Measurements from ENCODE around the gene DNM1. TPM values are rescaled to one million over a fixed set of nuclear protein-coding genes. Genes with fewer than 3 reads are reported as not detected.

Gene DNM1
- total and polyA plus RNA-seq, 2 experiments from 2014 or later: 36.0 to 42.0 TPM

DNA sequence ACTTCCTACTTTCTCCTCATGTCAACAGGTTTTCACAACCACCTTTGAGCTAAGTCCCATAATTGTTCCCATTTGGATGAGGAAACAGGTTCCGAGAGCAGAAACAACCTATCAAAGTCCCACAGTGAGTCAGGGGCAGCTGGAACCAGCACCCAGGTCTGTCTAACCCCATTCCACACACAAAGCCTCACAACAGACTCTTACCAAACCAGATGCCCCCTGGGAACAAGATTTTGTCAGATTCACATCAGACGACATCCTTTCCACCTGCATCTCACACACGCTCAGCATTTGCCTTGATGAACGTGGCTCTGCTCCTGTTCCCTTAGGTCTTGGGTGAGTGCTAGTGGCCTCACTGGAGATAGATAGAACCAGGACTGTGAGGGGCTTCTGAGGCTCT lies 89.9 kb downstream of the DNM1 start (continued):
- TF ChIP-seq, protein P1, sequence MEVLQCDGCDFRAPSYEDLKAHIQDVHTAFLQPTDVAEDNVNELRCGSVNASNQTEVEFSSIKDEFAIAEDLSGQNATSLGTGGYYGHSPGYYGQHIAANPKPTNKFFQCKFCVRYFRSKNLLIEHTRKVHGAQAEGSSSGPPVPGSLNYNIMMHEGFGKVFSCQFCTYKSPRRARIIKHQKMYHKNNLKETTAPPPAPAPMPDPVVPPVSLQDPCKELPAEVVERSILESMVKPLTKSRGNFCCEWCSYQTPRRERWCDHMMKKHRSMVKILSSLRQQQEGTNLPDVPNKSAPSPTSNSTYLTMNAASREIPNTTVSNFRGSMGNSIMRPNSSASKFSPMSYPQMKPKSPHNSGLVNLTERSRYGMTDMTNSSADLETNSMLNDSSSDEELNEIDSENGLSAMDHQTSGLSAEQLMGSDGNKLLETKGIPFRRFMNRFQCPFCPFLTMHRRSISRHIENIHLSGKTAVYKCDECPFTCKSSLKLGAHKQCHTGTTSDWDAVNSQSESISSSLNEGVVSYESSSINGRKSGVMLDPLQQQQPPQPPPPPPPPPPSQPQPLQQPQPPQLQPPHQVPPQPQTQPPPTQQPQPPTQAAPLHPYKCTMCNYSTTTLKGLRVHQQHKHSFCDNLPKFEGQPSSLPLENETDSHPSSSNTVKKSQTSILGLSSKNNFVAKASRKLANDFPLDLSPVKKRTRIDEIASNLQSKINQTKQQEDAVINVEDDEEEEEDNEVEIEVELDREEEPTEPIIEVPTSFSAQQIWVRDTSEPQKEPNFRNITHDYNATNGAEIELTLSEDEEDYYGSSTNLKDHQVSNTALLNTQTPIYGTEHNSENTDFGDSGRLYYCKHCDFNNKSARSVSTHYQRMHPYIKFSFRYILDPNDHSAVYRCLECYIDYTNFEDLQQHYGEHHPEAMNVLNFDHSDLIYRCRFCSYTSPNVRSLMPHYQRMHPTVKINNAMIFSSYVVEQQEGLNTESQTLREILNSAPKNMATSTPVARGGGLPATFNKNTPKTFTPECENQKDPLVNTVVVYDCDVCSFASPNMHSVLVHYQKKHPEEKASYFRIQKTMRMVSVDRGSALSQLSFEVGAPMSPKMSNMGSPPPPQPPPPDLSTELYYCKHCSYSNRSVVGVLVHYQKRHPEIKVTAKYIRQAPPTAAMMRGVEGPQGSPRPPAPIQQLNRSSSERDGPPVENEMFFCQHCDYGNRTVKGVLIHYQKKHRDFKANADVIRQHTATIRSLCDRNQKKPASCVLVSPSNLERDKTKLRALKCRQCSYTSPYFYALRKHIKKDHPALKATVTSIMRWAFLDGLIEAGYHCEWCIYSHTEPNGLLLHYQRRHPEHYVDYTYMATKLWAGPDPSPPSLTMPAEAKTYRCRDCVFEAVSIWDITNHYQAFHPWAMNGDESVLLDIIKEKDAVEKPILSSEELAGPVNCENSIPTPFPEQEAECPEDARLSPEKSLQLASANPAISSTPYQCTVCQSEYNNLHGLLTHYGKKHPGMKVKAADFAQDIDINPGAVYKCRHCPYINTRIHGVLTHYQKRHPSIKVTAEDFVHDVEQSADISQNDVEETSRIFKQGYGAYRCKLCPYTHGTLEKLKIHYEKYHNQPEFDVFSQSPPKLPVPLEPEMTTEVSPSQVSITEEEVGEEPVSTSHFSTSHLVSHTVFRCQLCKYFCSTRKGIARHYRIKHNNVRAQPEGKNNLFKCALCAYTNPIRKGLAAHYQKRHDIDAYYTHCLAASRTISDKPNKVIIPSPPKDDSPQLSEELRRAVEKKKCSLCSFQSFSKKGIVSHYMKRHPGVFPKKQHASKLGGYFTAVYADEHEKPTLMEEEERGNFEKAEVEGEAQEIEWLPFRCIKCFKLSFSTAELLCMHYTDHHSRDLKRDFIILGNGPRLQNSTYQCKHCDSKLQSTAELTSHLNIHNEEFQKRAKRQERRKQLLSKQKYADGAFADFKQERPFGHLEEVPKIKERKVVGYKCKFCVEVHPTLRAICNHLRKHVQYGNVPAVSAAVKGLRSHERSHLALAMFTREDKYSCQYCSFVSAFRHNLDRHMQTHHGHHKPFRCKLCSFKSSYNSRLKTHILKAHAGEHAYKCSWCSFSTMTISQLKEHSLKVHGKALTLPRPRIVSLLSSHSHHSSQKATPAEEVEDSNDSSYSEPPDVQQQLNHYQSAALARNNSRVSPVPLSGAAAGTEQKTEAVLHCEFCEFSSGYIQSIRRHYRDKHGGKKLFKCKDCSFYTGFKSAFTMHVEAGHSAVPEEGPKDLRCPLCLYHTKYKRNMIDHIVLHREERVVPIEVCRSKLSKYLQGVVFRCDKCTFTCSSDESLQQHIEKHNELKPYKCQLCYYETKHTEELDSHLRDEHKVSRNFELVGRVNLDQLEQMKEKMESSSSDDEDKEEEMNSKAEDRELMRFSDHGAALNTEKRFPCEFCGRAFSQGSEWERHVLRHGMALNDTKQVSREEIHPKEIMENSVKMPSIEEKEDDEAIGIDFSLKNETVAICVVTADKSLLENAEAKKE (CRISPR knock-in tag; IDR thresholded peaks at IDR 0.05): no peak
- no peak for TF ChIP-seq EZH2phosphoT487 (IDR thresholded peaks at IDR 0.05; ENCODE audit: unreplicated experiment)
- TF ChIP-seq, protein P2, sequence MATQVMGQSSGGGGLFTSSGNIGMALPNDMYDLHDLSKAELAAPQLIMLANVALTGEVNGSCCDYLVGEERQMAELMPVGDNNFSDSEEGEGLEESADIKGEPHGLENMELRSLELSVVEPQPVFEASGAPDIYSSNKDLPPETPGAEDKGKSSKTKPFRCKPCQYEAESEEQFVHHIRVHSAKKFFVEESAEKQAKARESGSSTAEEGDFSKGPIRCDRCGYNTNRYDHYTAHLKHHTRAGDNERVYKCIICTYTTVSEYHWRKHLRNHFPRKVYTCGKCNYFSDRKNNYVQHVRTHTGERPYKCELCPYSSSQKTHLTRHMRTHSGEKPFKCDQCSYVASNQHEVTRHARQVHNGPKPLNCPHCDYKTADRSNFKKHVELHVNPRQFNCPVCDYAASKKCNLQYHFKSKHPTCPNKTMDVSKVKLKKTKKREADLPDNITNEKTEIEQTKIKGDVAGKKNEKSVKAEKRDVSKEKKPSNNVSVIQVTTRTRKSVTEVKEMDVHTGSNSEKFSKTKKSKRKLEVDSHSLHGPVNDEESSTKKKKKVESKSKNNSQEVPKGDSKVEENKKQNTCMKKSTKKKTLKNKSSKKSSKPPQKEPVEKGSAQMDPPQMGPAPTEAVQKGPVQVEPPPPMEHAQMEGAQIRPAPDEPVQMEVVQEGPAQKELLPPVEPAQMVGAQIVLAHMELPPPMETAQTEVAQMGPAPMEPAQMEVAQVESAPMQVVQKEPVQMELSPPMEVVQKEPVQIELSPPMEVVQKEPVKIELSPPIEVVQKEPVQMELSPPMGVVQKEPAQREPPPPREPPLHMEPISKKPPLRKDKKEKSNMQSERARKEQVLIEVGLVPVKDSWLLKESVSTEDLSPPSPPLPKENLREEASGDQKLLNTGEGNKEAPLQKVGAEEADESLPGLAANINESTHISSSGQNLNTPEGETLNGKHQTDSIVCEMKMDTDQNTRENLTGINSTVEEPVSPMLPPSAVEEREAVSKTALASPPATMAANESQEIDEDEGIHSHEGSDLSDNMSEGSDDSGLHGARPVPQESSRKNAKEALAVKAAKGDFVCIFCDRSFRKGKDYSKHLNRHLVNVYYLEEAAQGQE (IDR thresholded peaks at IDR 0.05; ENCODE audit: unreplicated experiment): no peak
- no peak for TF ChIP-seq STAT1 (IDR thresholded peaks at IDR 0.05; ENCODE audit: unreplicated experiment)
- no peak for TF ChIP-seq NANOG (IDR thresholded peaks at IDR 0.05; ENCODE audit: borderline replicate concordance)

DNA sequence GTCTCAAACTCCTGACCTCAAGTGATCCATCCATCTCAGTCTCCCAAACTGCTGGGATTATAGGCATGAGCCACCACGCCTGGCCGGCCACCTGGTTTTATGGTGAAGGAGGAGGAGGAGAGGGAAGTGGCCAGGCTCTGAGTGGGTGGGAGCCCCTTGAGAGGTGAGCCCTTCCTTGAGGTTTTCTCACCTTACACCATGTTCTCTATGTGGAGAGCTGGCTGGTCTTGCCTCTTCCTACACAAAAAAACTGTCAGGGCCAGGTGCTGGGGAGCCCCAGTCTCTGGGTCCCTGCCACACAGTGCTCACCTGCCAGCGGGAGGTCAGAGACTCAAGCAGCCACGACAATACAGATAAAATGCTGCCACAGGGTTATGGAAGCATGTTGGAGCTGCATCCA lies 91.0 kb downstream of the DNM1 start:
- Mint-ChIP-seq H3K4me3 (no peak overlapping the region), H3K4me1 (peaks cover 3% of the 10 kb centered on the region; the same call in 2 of the 3 replicates), H3K9me3 (no peaks in the 10 kb centered on the region), H3K27ac (no peak overlapping the region), H3K36me3 (ENCODE audit: low read depth) (peaks cover under 1% of the 10 kb centered on the region; the same call in 2 of the 3 replicates), H3K27me3 (ENCODE audit: insufficient read depth, low read depth, poor library complexity) (peaks cover 7% of the 10 kb centered on the region)
- H3K36me3 ChIP-seq (ENCODE audit: insufficient read depth): no peaks in the 10 kb centered on the region
- no peaks in the 10 kb centered on the region for H3K27me3 ChIP-seq (ENCODE audit: insufficient read depth)
- H4K20me1 ChIP-seq (replicated peaks; ENCODE audit: insufficient read depth): no peaks in the 10 kb centered on the region
- no peaks in the 10 kb centered on the region for H3K9me2 ChIP-seq (ENCODE audit: insufficient read depth)
- H2AFZ ChIP-seq: no peak overlapping the region
- 0 out of 2 replicates have a peak, but pooled peaks cover 2% of the 10 kb centered on the region for H3F3A ChIP-seq (replicated peaks; ENCODE audit: low read depth)
- no peaks in the 10 kb centered on the region for H3K79me2 ChIP-seq (replicated peaks; ENCODE audit: insufficient read depth)
- H3K4me3 ChIP-seq: no peak overlapping the region
- no peak overlapping the region for H3K4me2 ChIP-seq
- no peaks in the 10 kb centered on the region; the same call in 1 of the 2 replicates for H3K4me1 ChIP-seq (ENCODE audit: insufficient read depth)
- no peak for DNase-seq (ENCODE audit: low spot score)
- no peak overlapping the region for H3K27ac ChIP-seq (ENCODE audit: low read depth)
- no peak for ATAC-seq
- TF ChIP-seq EZH2phosphoT487 (IDR thresholded peaks at IDR 0.05; ENCODE audit: unreplicated experiment) (no peak), ZNF331 (CRISPR knock-in tag; IDR thresholded peaks at IDR 0.05; ENCODE audit: low read depth) (no peak), POLR2AphosphoS5 (IDR thresholded peaks at IDR 0.05; ENCODE audit: low read depth) (no peak)

Measured in GM23338 (cell line).